ENCODE data around the gene GYPA. TPM values are rescaled to one million over a fixed set of nuclear protein-coding genes. Genes with fewer than 3 reads are reported as not detected.
"Not testable (repeated sequence)": the region's sequence is repeated elsewhere in the genome, so short reads cannot be mapped to it uniquely, and the experiment has no call there.

Gene GYPA
- total RNA-seq (not detected), polyA plus RNA-seq (not detected)
- long read RNA-seq, donor 1: 0 reads
- long read RNA-seq, donor 2: 0 reads
- long read RNA-seq, donor 3: 0 reads
- long read RNA-seq, donor 4: 0 reads

DNA sequence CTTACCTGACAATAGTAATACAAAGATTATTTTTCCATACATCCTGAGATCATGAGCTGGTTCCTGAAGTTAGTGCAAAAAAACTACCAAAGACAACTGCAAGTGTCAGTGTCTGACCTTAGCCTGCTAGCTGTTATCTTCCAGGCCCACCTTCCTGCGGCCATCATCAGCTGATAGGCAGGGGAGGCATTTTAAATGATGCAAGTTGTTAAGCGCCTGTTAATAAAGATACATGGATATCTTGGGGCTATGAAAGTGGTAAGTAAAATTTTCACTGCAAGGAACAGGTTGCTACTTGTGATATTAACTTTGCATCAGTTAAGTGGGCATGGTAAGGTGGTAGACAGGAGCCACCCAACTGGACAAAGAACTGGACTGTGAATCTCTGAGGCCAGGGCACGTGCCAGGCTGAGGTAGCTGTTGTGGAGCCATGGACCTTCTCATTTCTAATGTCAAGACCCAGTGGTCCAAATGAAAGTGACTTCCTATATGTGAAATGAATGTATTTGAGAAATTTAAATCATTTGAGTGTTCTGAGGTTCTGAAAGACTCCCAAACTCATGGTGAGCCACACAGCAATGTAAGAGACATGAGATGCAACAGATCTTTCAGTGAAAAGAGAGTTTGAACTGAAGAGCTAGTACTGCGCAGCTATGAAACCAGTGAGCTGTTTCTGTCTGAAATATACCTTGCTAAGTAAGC, at the start of gene GYPA:
GYPA (minus strand) TSS at position 125 of the 702 bp plus-strand sequence; CDS start at position 42, 83 bp downstream.
- H3K9me3 ChIP-seq (ENCODE audit: control insufficient read depth, low read length); intact Hi-C loops (cut with DNase I); H3K27me3 ChIP-seq (ENCODE audit: control insufficient read depth, insufficient read depth); ATAC-seq; H3K4me3 ChIP-seq (ENCODE audit: low read length); DNase-seq; H3K27ac ChIP-seq (ENCODE audit: low read length); H3K4me1 ChIP-seq (ENCODE audit: control insufficient read depth, insufficient read depth, low read length): not testable (repeated sequence)
- WGBS: 78% methylated on average over 4 of the region's 4 CpGs

DNA sequence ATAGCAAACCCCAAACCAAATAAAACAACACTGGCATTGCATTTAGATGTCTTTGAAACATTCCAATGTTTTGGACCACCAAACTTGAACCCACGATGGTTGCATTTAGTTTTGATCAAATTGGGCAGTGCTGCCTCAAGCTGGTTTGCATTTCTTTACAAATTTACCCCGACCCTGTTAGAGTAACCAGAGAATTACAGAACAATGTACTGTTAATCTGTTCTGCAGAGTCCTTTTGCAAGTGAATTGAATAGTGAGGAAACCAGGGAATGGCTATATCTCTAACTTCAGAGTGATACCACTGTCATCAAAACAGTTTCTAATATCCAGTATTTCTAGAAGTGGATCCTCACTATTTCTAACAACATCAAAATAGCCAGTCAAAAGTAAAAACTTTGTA, 49.5 kb upstream of the GYPA start:
- no peak overlapping the region for H3K4me3 ChIP-seq (ENCODE audit: low read length)
- WGBS: 41% methylated on average over 2 of the region's 2 CpGs
- DNase-seq (no peak), ATAC-seq (no peak)
- intact Hi-C loops (cut with DNase I): no loop called here
- H3K27me3 ChIP-seq (ENCODE audit: control insufficient read depth, insufficient read depth): no peaks in the 10 kb centered on the region
- H3K4me1 ChIP-seq (ENCODE audit: control insufficient read depth, insufficient read depth, low read length): no peaks in the 10 kb centered on the region
- no peaks in the 10 kb centered on the region for H3K9me3 ChIP-seq (ENCODE audit: control insufficient read depth, low read length)
- no peak overlapping the region for H3K27ac ChIP-seq (ENCODE audit: low read length)

DNA sequence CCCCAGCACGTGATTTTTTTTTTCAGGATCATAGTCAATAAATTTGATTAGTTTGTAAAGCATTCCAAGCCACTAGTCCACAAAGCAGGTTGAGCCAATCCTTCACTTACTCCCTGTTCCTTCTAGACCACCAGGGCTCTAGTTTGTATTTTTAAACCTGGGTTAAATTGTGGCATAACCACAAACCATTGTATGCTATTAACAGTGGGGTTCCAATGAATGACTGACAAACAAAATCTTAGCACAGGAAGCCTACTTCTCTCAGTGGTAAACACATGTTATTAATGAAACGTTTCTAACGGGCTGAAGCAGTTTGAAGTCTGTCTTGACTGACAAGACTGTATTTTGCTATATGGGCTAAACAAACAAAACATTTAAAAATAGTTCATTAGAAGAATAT, 48.6 kb upstream of the GYPA start:
- WGBS: 60% methylated on average over 3 of the region's 3 CpGs
- Histone ChIP-seq H3K4me3 (ENCODE audit: low read length) (no peak overlapping the region), H3K9me3 (ENCODE audit: control insufficient read depth, low read length) (no peaks in the 10 kb centered on the region), H3K27ac (ENCODE audit: low read length) (no peak overlapping the region), H3K4me1 (ENCODE audit: control insufficient read depth, insufficient read depth, low read length) (no peaks in the 10 kb centered on the region), H3K27me3 (ENCODE audit: control insufficient read depth, insufficient read depth) (no peaks in the 10 kb centered on the region)
- no peak for DNase-seq
- intact Hi-C loops (cut with DNase I): no loop called here
- ATAC-seq: no peak

DNA sequence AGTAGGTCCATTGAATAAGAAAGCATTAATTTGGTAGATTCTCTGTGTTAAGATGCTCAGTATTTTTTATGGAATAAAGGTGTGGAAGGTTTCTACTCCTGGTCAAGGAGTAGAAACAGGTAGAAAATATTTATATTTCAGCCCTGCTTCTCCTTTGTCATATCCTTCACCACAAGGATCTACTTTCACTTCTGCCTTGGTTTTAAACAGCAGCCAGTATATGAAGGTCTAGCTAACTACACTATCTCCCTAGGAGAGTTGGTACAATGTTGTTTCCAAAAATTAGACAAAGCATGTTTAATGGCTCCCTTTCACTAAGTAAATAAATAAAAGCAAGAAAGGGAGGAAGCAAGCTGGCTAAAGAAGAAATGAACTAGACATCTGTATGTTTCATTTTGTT, 44.6 kb upstream of the GYPA start:
- intact Hi-C loops (cut with DNase I): no loop called here
- ATAC-seq (no peak), DNase-seq (no peak)
- Histone ChIP-seq H3K9me3 (ENCODE audit: control insufficient read depth, low read length) (no peaks in the 10 kb centered on the region), H3K27me3 (ENCODE audit: control insufficient read depth, insufficient read depth) (no peaks in the 10 kb centered on the region), H3K27ac (ENCODE audit: low read length) (no peak overlapping the region), H3K4me3 (ENCODE audit: low read length) (no peak overlapping the region), H3K4me1 (ENCODE audit: control insufficient read depth, insufficient read depth, low read length) (no peaks in the 10 kb centered on the region)

DNA sequence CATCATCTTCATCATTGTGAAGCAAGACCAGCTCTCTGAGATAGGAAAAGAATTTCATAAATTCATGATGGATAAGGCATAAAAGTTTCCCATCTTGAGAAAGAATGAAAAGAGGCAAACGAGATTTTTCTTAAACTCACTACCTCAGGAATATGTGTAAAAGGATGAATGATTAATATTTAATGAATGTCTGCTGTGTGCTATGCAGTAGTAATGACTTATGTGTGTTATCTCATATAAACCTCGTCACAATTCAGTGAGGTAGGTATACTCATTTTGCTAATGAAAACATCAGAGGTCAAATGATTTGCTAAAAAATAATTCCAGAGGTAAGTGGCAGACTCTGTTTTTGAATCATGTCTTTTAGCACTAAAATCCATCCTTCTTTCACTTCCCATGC, 42.6 kb upstream of the GYPA start:
- Histone ChIP-seq H3K4me1 (ENCODE audit: control insufficient read depth, insufficient read depth, low read length) (no peaks in the 10 kb centered on the region), H3K4me3 (ENCODE audit: low read length) (no peak overlapping the region), H3K27me3 (ENCODE audit: control insufficient read depth, insufficient read depth) (no peaks in the 10 kb centered on the region), H3K27ac (ENCODE audit: low read length) (no peak overlapping the region), H3K9me3 (ENCODE audit: control insufficient read depth, low read length) (no peaks in the 10 kb centered on the region)
- intact Hi-C loops (cut with DNase I): no loop called here
- no peak for ATAC-seq
- DNase-seq: no peak
- WGBS: 77% methylated on average over 2 of the region's 2 CpGs

DNA sequence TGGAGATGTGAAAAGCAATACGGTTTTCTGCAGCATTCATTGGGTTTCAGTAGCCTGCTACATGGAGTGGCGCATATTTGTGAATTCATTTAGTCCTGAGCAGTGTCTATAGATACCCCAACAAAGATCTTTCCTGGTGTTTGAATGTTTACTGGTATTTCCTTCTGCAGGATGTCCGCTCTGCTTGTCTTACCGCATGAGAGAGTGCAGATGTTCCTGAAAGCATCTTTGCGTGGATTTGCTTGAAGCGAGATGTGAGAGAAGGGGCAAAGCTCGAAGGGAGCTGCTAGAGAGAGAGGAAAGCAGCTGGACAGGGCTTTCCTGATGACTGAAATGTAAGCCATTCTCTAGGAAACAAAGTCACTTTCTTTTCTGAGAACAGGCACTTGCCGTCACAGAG, 40.9 kb upstream of the GYPA start:
- no peaks in the 10 kb centered on the region for H3K27me3 ChIP-seq (ENCODE audit: control insufficient read depth, insufficient read depth)
- no peak overlapping the region for H3K4me3 ChIP-seq (ENCODE audit: low read length)
- 76% methylated on average over 8 of the region's 8 CpGs for WGBS
- H3K9me3 ChIP-seq (ENCODE audit: control insufficient read depth, low read length): no peaks in the 10 kb centered on the region
- no peaks in the 10 kb centered on the region for H3K4me1 ChIP-seq (ENCODE audit: control insufficient read depth, insufficient read depth, low read length)
- no peak for DNase-seq
- no peak for ATAC-seq
- intact Hi-C loops (cut with DNase I): no loop called here
- no peak overlapping the region for H3K27ac ChIP-seq (ENCODE audit: low read length)

DNA sequence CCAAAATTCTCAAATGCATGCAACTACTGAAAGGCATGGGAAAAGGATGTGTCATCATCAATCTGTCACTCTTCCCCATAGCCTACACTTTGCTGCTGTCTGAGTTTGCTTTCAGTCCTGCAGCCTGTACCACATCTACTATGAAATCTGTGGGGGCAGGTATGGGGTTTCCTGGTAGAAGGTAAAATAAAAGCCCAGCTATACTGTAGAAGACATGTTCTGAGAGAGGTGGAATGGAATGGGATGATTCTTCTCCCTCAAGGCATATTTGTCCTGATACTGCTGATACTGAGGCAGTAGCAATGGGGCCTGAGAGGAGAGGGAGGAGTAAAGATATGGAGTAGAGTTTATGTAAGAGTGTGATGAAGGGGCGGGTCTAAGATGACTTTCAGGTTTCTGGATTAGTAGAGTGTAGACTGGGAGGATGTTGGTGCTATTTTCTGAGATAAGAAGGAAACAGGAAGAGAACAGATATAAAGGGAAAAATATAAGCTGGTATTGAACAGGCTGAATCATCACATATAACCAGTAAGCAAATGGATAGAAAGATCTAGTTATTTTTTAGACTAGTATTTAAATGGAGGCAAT, 38.7 kb upstream of the GYPA start:
- Histone ChIP-seq H3K9me3 (ENCODE audit: control insufficient read depth, low read length) (no peaks in the 10 kb centered on the region), H3K27me3 (ENCODE audit: control insufficient read depth, insufficient read depth) (no peaks in the 10 kb centered on the region), H3K4me3 (ENCODE audit: low read length) (no peak overlapping the region), H3K4me1 (ENCODE audit: control insufficient read depth, insufficient read depth, low read length) (no peaks in the 10 kb centered on the region), H3K27ac (ENCODE audit: low read length) (no peak overlapping the region)
- intact Hi-C loops (cut with DNase I): loop anchor here in 3 of 4 donors (10.0 kb wide), 2 partner anchors 876 to 886 kb away; no protein-coding TSS in a partner anchor
- WGBS: 80% methylated on average over 1 of the region's 1 CpG
- no peak for ATAC-seq
- DNase-seq: no peak

DNA sequence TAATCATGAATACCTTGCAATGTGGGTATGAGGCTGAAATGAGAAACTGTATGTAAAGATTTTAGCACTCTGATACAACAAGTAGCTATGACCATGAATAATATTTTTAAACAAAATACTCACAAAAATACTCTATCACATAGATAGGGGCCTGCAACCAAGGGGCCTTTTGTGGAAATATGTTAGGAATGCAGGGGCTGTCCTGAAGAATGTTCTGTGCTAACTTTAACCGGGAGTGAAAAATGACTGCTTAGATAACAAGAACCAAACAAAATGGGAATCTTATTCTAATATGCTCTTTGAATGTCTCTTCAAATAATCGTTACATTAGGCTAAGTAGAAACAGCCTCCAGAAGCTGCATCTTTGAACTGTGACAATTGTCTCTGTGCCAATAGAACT, 37.9 kb upstream of the GYPA start:
- WGBS: 35% methylated on average over 2 of the region's 2 CpGs
- no peak for ATAC-seq
- no peak for DNase-seq
- intact Hi-C loops (cut with DNase I): loop anchor here in 3 of 4 donors (10.0 kb wide), 2 partner anchors 876 to 886 kb away; no protein-coding TSS in a partner anchor
- H3K27me3 ChIP-seq (ENCODE audit: control insufficient read depth, insufficient read depth): no peaks in the 10 kb centered on the region
- H3K9me3 ChIP-seq (ENCODE audit: control insufficient read depth, low read length): no peaks in the 10 kb centered on the region
- no peak overlapping the region for H3K27ac ChIP-seq (ENCODE audit: low read length)
- no peaks in the 10 kb centered on the region for H3K4me1 ChIP-seq (ENCODE audit: control insufficient read depth, insufficient read depth, low read length)
- H3K4me3 ChIP-seq (ENCODE audit: low read length): no peak overlapping the region

DNA sequence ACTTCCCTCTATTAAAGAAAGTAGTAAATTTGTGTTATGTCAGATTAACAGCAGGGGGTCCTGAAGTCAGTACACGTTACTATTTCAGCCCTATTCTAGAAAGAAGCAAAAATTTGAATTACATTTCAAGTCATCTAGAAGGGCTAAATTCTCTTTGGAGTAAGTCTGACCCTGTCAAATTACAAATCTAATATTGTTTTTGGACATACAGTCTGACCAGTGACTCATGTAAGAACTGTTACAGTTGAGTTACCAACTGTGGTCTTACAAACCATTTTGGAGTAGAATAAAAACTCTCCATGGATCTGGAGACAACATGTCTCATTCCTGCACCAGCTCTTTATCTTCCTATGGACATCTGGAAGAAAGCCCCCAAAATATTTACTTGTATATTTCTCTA, 36.0 kb upstream of the GYPA start:
- H3K27ac ChIP-seq (ENCODE audit: low read length): no peak overlapping the region
- DNase-seq (no peak), ATAC-seq (no peak)
- H3K9me3 ChIP-seq (ENCODE audit: control insufficient read depth, low read length): no peaks in the 10 kb centered on the region
- no peak overlapping the region for H3K4me3 ChIP-seq (ENCODE audit: low read length)
- H3K4me1 ChIP-seq (ENCODE audit: control insufficient read depth, insufficient read depth, low read length): no peaks in the 10 kb centered on the region
- intact Hi-C loops (cut with DNase I): loop anchor here in 3 of 4 donors (10.0 kb wide), 2 partner anchors 878 to 888 kb away; no protein-coding TSS in a partner anchor
- no peaks in the 10 kb centered on the region for H3K27me3 ChIP-seq (ENCODE audit: control insufficient read depth, insufficient read depth)
- 62% methylated on average over 1 of the region's 1 CpG for WGBS

DNA sequence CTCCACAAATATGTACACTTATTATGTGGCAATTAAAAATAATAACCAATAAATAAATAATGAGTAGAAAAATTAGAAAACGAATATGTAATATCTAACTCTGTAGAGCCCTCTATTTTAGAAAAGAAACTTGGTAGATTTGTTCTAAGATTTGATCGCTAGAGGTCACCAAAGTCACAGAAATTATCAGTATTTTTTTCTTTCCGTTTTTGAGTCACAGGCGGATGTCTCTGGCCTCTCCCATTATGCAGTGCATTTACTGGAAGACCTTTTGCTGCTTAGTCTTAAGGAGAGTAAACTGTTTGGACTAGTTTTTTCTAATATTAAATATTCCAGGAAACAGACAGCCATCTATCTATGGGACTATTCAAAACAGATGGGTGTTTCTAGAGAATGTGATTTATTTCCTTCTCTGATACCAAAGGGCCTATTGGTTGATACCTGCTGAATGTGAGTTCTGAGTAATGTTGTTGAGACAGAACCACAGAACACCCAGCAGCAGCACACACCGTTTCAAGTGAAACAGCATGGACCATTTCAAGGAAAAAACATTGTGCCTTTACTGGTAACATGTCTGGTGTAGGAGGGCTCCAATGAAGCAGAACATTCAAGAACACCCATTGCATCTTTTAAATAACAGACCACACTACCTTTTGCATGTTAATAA, 34.0 kb upstream of the GYPA start:
- no peak overlapping the region for H3K4me3 ChIP-seq (ENCODE audit: low read length)
- no peaks in the 10 kb centered on the region for H3K4me1 ChIP-seq (ENCODE audit: control insufficient read depth, insufficient read depth, low read length)
- DNase-seq: no peak
- 3% methylated on average over 5 of the region's 5 CpGs for WGBS
- H3K27me3 ChIP-seq (ENCODE audit: control insufficient read depth, insufficient read depth): no peaks in the 10 kb centered on the region
- intact Hi-C loops (cut with DNase I): loop anchor here in 3 of 4 donors (10.0 kb wide), 2 partner anchors 880 to 890 kb away; no protein-coding TSS in a partner anchor
- no peak overlapping the region for H3K27ac ChIP-seq (ENCODE audit: low read length)
- H3K9me3 ChIP-seq (ENCODE audit: control insufficient read depth, low read length): no peaks in the 10 kb centered on the region
- peak; percentile 43 to 81 for ATAC-seq

DNA sequence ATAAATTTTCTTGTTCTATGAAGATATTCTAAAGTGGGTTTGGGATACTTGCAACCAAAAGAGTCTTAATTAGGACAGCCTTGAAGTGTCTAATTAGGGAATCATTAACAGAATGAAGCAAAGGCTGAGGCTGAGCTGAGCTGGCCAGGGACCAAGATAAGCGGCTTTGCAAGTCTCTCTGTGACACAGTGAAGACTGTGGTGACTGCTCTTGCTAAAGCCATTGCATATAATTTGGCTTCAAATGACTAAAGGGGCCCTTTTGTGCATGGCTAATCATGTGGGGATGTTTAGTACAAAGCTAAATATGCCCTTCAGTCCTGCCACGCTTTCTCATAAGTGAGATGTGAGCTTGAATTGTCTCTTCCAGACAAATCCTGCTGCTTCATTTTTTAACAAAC, 31.2 kb upstream of the GYPA start:
- Histone ChIP-seq H3K27ac (ENCODE audit: low read length) (no peak overlapping the region), H3K9me3 (ENCODE audit: control insufficient read depth, low read length) (no peaks in the 10 kb centered on the region), H3K4me1 (ENCODE audit: control insufficient read depth, insufficient read depth, low read length) (no peaks in the 10 kb centered on the region), H3K4me3 (ENCODE audit: low read length) (no peak overlapping the region), H3K27me3 (ENCODE audit: control insufficient read depth, insufficient read depth) (peaks cover 3% of the 10 kb centered on the region)
- ATAC-seq (no peak), DNase-seq (no peak)
- 73% methylated on average over 2 of the region's 2 CpGs for WGBS
- intact Hi-C loops (cut with DNase I): loop anchor here in 3 of 4 donors (10.0 kb wide), 2 partner anchors 883 to 893 kb away; no protein-coding TSS in a partner anchor

All from right cardiac atrium (tissue), 5 donors.